ENCODE data around the gene FOLR3. TPM values are rescaled to one million over a fixed set of nuclear protein-coding genes. Genes with fewer than 3 reads are reported as not detected.
"Not testable (repeated sequence)": the region's sequence is repeated elsewhere in the genome, so short reads cannot be mapped to it uniquely, and the experiment has no call there.

The FOLR3 gene
- total RNA-seq, 2 donors from 2014 or later = not detected

- Histone ChIP-seq H3K9me3 (no peaks in the 10 kb centered on the region), H3K36me3 (replicated peaks in 1 of 2; ENCODE audit: insufficient read depth in 1 of 2, low read depth in 2 of 2) (no peaks in the 10 kb centered on the region), H3K4me3 (no peak overlapping the region), H3K27ac (no peak overlapping the region), H3K27me3 (no peaks in the 10 kb centered on the region), H3K4me1 (no peaks in the 10 kb centered on the region)
- no peak for DNase-seq
- WGBS, 2 donors = 53 to 57% methylated on average over 4 of the region's 4 CpGs
- intact Hi-C loops (cut with DNase I) = no loop called here
- TF ChIP-seq POLR2A (IDR thresholded peaks at IDR 0.05) = no peak
- no peak for ATAC-seq
Observed at GRCh38 chr11:72179804-72180396, 44.4 kb downstream of the FOLR3 start.

GRCh38 chr11:72180892-72181552 lies 45.5 kb downstream of the FOLR3 start:
- H3K36me3 ChIP-seq (replicated peaks in 1 of 2; ENCODE audit: insufficient read depth in 1 of 2, low read depth in 2 of 2); H3K4me1 ChIP-seq; H3K27me3 ChIP-seq; H3K9me3 ChIP-seq; intact Hi-C loops (cut with DNase I); H3K4me3 ChIP-seq; H3K27ac ChIP-seq; DNase-seq; ATAC-seq: not testable (repeated sequence)
- 57 to 58% methylated on average over 6 to 7 of the region's 7 CpGs for WGBS, 2 donors

DNA sequence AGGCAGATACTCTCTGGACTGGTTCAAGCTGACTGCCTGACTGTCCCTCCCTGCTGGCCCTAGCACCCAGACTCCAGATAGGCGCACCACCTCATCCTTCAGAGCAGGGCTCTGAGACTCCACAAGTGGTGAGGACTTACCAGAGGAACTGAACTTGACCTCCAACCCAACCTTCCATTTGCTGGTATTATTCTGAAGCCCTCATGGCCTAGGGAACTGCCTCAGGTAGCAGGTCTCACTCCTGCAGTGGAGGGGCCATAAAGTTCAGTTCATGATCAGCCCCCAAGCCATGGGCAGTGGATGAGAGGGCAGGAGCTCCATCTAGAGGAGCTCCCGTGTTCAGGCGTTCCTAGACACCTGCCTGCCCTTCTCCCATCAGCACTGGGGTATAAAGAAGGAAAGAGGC lies 46.0 kb downstream of the FOLR3 start:
- DNase-seq; H3K27ac ChIP-seq; H3K9me3 ChIP-seq; H3K36me3 ChIP-seq (replicated peaks in 1 of 2; ENCODE audit: insufficient read depth in 1 of 2, low read depth in 2 of 2); H3K4me1 ChIP-seq; intact Hi-C loops (cut with DNase I); H3K27me3 ChIP-seq; H3K4me3 ChIP-seq; ATAC-seq: not testable (repeated sequence)
- 63 to 71% methylated on average over 3 of the region's 3 CpGs for WGBS, 2 donors

GRCh38 chr11:72188267-72188666 lies 52.7 kb downstream of the FOLR3 start:
- Histone ChIP-seq H3K4me3 (no peak overlapping the region), H3K36me3 (replicated peaks in 1 of 2; ENCODE audit: insufficient read depth in 1 of 2, low read depth in 2 of 2) (no peaks in the 10 kb centered on the region), H3K27ac (no peak overlapping the region), H3K27me3 (no peaks in the 10 kb centered on the region), H3K4me1 (peaks cover 10% of the 10 kb centered on the region), H3K9me3 (no peaks in the 10 kb centered on the region)
- 79 to 81% methylated on average over 1 of the region's 1 CpG for WGBS, 2 donors
- ATAC-seq (no peak), DNase-seq (no peak)
- TF ChIP-seq CTCF (IDR thresholded peaks at IDR 0.05) = no peak
- TF ChIP-seq POLR2A (IDR thresholded peaks at IDR 0.05) = no peak
- intact Hi-C loops (cut with DNase I) = no loop called here

Other genes starting within 250 kb of the FOLR3 start
- gene XNDC1N, start 207.1 kb upstream of the FOLR3 start, total RNA-seq = 10 to 100 TPM in 1 of 2 donors, 1 to 10 TPM in 1; 7.3 to 14.5 TPM
- gene RNF121, start 206.7 kb upstream of the FOLR3 start, total RNA-seq = 10 to 100 TPM; 17.9 to 24.4 TPM
- 1 to 10 TPM; 3.1 to 9.6 TPM for gene IL18BP, start 136.8 kb upstream of the FOLR3 start, total RNA-seq
- gene NUMA1, start 55.2 kb upstream of the FOLR3 start, total RNA-seq = 100 to 1,000 TPM; 173 to 191 TPM
- 1 to 10 TPM; 2.3 to 9.9 TPM for gene LRRC51, start 54.9 kb upstream of the FOLR3 start, total RNA-seq
- 10 to 100 TPM; 65.6 to 66.9 TPM for gene LAMTOR1, start 32.4 kb upstream of the FOLR3 start, total RNA-seq
- gene TOMT, start 29.8 kb upstream of the FOLR3 start, total RNA-seq = not detected
- 10 to 100 TPM; 14.2 to 22.1 TPM for gene ANAPC15, start 23.0 kb upstream of the FOLR3 start, total RNA-seq
- 1 to 10 TPM in 1 of 2 donors, under 1 TPM in 1; 0.52 to 3.0 TPM for gene FOLR1, start 56.4 kb downstream of the FOLR3 start, total RNA-seq
- gene FOLR2, start 81.1 kb downstream of the FOLR3 start, total RNA-seq = 10 to 100 TPM; 11.4 to 49.1 TPM
- 10 to 100 TPM; 47.2 to 53.7 TPM for gene INPPL1, start 89.0 kb downstream of the FOLR3 start, total RNA-seq
- gene PHOX2A, start 108.5 kb downstream of the FOLR3 start, total RNA-seq = not detected

Measured in body of pancreas (tissue), 4 donors.